ENCODE results near the gene LDB1.
A peak's percentile ranks its signal among the peaks of the same experiment; 100 is the strongest.

LDB1 gene

DNA sequence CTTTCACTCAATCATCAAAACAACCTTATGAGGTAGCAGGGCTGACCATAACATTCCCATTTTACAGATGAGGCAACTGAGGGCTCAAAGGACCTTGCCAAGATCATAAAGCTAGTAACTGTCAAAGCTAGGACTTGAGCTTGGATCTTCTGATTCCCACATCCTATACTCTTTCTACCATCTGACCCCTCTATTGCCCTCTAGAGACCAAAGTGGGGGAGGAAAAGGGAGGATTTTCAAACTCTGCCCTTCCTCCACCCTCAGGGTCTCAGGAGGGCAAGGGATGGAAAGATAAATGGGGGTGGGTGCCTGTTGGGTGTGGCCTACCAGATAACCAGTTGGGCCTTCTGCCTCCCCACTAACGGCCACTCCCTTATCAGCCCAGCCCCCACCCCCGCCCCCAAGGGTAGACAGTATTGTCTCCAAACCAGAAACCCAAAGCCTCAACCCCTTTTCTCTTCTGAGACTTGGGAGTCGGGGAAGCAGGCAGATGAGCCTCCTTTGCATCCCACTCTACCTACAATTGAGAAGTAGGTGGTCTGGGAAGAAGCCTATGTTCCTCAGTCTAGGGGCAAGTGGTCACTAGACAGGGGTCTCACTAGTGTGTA, 7.9 kb downstream of the LDB1 start:
- no peak for DNase-seq (ENCODE audit: low spot score)

GRCh38 chr10:102111276-102111675, 8.9 kb downstream of the LDB1 start:
- DNase-seq (ENCODE audit: low spot score): no peak

DNA sequence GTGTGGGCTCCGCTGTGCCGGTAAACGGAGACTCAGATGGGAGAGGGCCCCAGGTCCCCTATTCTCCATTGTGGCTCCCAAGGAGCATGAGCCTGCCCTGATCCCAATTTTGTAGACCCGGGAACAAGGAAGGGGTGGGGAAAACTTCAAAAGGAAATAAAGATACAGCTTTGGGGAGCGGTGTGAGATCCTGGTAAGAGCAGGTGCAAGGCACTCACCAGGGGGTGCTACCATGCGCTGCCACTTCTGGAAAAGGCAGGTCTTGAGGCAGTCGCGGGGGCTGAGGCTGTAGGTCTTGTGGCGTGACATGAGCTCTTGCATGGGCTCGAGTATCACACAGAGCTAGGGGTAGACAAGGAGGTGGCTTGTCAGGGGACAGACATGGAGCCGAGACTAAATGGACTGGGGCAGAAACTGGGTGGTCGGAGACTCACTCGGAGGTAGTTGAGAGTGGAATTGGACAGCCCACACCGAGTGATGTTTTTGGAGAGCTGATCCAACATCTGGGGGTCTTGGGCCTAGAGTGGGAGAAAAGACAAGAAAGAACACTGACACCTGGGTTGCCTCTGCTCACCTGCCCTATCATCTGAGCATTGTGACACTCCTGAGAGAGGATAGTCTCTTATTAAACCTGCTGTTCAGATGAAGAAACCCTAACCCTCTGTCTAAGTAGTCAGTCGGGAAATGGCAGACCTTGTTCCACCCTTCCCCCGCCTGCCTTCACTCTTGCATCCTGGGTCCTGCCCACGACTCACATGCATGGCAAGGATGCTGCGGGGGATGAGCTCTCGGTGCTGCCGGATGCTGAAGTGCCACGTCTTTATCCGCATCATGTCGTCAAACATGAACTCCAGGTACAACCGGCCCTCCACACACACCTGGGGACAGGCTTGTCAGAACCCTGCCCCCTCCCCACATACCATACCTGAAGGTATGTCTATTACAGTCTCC, 10.7 kb downstream of the LDB1 start:
- DNase-seq (ENCODE audit: low spot score): no peak

- DNase-seq (ENCODE audit: low spot score): no peak
Measured at GRCh38 chr10:102106998-102107397, 13.2 kb downstream of the LDB1 start.

- no peak for DNase-seq (ENCODE audit: low spot score)
Measured at GRCh38 chr10:102102421-102102820, 17.7 kb downstream of the LDB1 start.

DNA sequence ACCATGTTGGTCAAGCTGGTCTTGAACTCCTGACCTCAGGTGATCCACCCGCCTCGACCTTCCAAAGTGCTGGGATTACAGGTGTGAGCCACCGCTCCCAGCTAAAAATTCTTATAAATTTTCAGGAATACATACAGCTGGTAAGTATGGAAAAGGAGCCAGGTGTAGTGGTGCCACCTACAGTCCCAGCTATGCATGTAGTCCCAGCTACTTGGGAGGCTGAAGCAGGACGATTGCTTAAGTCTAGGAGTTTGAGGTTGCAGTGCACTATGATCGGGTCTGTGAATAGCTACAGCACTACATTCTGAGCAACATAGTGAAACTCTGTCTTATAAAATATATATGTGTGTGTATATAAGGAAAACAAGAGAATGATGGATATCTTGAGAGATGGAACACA, 19.0 kb downstream of the LDB1 start:
- no peak for DNase-seq (ENCODE audit: low spot score)

DNA sequence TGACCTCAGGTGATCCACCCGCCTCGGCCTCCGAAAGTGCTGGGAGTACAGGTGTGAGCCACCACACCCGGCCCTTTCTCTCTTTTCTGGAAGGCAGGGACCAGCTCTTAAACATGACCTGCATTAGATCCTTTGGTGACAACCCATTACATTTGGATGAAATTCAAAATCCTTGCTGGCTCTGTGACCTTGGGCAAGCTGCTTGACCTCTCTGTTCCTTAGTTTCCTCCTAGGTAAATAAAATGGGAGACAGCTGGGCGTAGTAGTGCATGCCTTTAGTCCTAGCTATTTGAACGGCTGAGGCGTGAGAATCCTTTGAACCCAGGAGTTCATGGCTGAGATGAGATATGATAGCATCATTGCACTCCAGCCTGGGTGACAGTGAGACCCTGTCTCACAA, 23.7 kb downstream of the LDB1 start:
- no peak for DNase-seq (ENCODE audit: low spot score)

- no peak for DNase-seq (ENCODE audit: low spot score)
Measured at GRCh38 chr10:102090772-102091171, 29.4 kb downstream of the LDB1 start.

DNA sequence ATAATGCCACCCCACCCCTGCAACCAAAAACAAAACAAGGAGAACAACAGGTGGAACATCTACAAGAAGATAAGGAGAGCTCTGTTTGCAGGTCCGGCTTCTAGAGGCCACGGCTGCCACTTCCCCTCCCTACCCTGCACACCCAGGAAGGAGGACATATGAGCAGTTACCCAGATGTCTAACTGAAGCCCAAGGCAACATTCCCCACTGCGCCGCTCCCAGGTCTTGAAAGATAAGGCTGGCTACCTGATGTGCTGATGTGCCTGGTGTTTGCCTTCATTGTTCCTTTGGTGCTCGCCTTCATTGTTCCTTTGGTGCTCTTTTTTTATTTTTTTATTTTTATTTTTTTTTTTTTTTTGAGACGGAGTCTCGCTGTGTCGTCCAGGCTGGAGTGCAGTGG, 34.0 kb downstream of the LDB1 start:
- DNase-seq (ENCODE audit: low spot score): no peak

DNA sequence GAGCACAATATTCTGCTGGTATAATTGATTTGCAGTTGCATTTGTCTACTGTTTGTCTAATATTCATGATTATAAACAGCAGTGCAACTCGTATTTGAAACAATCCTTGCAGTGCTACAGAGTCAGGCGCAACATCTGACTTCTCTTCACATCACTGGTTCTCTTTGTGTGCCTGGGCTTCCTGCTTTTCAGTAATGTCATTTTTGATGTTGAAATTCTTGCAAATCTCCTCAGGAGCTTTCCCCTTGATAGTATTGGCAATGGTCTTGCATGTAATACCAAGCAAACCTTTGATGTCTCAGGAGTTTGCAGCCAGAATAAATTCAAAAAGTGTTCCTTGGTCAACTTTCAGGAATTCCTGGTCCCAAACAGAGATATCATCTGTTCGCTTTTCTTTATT, 34.8 kb downstream of the LDB1 start:
- DNase-seq (ENCODE audit: low spot score): no peak

DNA sequence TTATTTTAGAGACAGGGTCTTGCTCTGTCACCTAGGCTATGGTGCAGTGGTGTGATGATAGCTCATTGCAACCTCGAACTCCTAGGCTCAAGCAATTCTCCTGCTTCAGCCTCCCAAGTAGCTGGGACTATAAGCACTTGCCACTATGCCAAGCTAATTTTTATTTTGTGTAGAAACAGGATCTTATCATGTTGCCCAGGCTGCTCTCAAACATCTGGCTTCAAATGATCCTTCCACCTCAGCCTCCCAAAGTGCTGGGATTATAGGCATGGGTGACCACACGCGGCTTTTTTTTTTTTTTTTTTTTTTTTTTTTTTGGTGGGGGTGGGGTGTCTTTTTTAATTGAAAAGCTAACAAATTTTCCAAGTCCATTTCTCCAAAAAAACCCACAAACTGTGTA, 36.6 kb downstream of the LDB1 start:
- DNase-seq (ENCODE audit: low spot score): no peak

GRCh38 chr10:102072673-102073527, 47.3 kb downstream of the LDB1 start:
- DNase-seq (ENCODE audit: low spot score): peak; percentile 89

DNA sequence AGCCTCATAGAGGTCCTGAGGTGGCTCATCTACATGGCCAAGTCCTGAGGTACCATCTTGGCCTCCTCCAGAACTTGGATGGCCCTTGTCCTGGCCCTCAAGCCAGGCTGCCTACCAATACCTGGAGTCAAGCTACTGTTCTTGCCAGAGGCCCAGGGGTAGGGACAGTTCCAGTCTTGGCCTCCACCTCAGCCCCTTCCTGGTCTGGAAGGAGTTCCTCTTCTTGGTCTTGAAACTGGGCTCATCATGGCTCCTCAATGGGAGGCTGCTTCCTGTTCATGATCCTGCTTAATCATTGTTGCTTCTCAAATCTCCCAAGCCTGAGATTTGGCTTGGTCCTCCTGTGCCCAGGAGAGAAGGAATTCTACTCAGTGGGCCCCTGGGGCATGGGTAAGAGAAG, 51.1 kb downstream of the LDB1 start:
- no peak for DNase-seq (ENCODE audit: low spot score)

- no peak for DNase-seq (ENCODE audit: low spot score)
Measured at GRCh38 chr10:102068216-102068615, 52.0 kb downstream of the LDB1 start.

DNA sequence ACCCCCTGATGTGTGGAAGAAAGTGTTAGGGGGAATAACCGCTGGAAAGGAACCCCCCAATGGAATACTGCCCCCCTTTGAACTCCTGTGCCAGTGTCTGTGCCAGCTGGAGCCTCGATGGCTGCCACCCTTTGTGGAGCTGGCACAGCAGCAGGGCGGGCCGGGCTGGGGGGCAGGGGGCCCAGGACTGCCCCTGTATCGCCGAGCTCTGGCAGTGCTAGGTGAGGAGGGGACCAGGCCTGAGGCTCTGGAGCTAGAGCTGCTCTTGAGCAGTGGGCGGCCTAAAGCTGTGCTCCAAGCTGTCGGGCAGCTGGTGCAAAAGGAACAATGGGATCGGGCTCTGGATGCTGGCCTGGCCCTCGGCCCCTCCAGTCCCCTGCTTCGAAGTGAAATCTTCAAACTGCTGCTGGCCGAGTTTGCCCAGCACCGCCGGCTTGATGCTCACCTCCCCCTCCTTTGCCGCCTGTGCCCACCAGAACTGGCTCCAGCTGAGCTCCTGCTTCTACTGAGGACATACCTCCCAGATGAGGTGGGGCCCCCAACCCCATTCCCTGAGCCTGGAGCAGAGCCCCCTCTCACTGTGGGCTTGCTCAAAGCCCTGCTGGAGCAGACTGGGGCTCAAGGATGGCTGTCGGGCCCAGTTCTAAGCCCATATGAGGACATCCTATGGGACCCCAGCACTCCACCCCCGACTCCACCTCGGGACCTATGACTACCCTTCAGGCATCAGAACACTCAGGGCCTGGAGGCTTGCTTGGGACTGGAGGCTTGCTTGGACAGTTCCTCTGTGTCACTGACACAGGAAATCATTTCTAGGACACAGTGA, 52.9 kb downstream of the LDB1 start:
- no peak for DNase-seq (ENCODE audit: low spot score)

- DNase-seq (ENCODE audit: low spot score): no peak
Measured at GRCh38 chr10:102066399-102067088, 53.6 kb downstream of the LDB1 start.

GRCh38 chr10:102065561-102066398, 54.4 kb downstream of the LDB1 start:
- peak; percentile 62 for DNase-seq (ENCODE audit: low spot score)

DNA sequence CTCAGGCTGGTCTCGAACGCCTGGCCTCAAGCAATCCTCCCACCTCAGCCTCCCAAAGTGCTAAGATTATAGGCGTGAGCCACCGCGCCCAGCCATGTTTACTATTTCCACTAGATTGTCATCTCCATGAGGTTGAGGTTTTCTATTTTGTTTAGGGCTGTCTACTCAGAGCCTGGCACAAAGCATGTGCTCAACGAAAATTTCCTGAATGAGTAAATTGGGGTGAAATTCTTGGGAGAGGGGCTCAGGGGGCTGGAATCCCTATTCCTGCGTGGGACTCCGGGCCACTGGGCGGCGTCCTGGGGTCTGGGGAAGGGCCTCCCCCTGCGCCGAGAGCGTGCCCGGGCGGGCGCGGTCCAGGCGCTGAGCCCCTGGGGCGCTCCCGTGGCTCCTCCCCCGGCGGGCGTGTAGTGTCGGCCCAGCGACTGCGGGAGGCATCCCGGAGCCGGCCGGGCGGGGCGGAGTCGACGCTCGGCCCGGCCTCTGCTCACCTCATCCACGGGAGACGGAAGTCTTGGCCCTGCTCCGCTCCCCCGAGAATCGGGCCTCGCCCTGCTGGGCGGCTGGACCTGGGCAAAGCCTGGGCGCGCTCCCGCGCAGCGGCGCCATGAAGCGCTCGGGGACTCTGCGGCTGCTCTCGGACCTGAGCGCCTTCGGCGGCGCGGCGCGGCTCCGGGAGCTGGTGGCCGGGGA, 55.2 kb downstream of the LDB1 start, which contains the start of gene HPS6:
Gene HPS6 (plus strand): TSS at position 482 of the 693 bp plus-strand sequence. CDS start 126 bp downstream, at position 608.
- DNase-seq (ENCODE audit: low spot score): peak; percentile 98

- DNase-seq (ENCODE audit: low spot score): no peak
Measured at GRCh38 chr10:102064503-102064867, 55.7 kb downstream of the LDB1 start.
